A549 (cell line): ENCODE data around the gene PLPPR1. TPM values are rescaled to one million over a fixed set of nuclear protein-coding genes. Genes with fewer than 3 reads are reported as not detected.

Source experiments
- ATAC-seq, 2 experiments: fragments of 200-7000 bp in 1 of 2; fragments of >200 bp in 1 of 2; cut with Nextera tagmentation in 1 of 2; cut with Tn5 transposase in 1 of 2; 3 replicates each; pipeline versions ENCODE4 v1.8.0 to v1.9.1; 2018 to 2020; ENCODE audit warnings: mild to moderate bottlenecking in 1 of 2, moderate library complexity in 1 of 2
- CTCF ChIA-PET: fragments of 300-600 bp; sonication (Branson Sonifier 250); formaldehyde crosslinking; extraction: SDS; loops from one replicate; lab custom pipeline; 2021; ENCODE audit warnings: antibody characterized with exemption, inconsistent platforms; lab: Yijun Ruan, JAX
- POLR2A ChIA-PET: fragments of 350-600 bp; formaldehyde crosslinking; extraction: SDS; loops from one replicate; lab custom pipeline; 2021; ENCODE audit warnings: antibody characterized with exemption, inconsistent platforms; lab: Yijun Ruan, JAX
- DNase-seq, 2 experiments: peaks; one replicate each; pipeline versions ENCODE4 v3.0.0 to v3.0.0-alpha.2; 2011 to 2016; ENCODE audit warnings: low read depth in 1 of 2, low spot score in 1 of 2
- FAIRE-seq: peaks from 2 replicates; lab custom pipeline; 2011; peaks lifted over from hg19 to GRCh38; lab: Jason Lieb, UNC
- H3K27ac ChIP-seq, 2 experiments: fragments of >200 bp; sonication (Bioruptor Twin); formaldehyde crosslinking; 3 replicates each; pipeline ENCODE4 v1.5.1; 2016 to 2017
- H3K4me1 ChIP-seq: fragments of >200 bp; sonication (Bioruptor Twin); formaldehyde crosslinking; 3 replicates; pipeline ENCODE4 v1.6.1; 2016
- H3K4me2 ChIP-seq: fragments of >200 bp; sonication (Bioruptor Twin); formaldehyde crosslinking; 3 replicates; pipeline ENCODE4 v1.6.1; 2016
- H3K4me3 ChIP-seq: fragments of >200 bp; sonication (Bioruptor Twin); formaldehyde crosslinking; 3 replicates; pipeline ENCODE4 v1.5.1; 2016
- H3K9me3 ChIP-seq: fragments of >200 bp; sonication (Bioruptor Twin); formaldehyde crosslinking; 3 replicates; pipeline ENCODE4 v1.6.1; 2016
- BHLHE40 ChIP-seq: IDR thresholded peaks from 2 replicates; pipeline ENCODE4 v1.6.1; 2012; ENCODE audit warnings: low read depth, low read length, inconsistent platforms
- CBX8 ChIP-seq: fragments of 200-600 bp; sonication (generic); IDR thresholded peaks from 2 replicates; pipeline ENCODE4 v1.6.1; 2016
- CHD2 ChIP-seq: fragments of 150-350 bp; IDR thresholded peaks from 2 replicates; pipeline ENCODE4 v1.6.1; 2014; ENCODE audit warnings: low read length; ENCODE audit not compliant: partially characterized antibody
- CHD4 ChIP-seq: fragments of 200-600 bp; sonication (generic); IDR thresholded peaks from 2 replicates; pipeline ENCODE4 v1.6.1; 2016; ENCODE audit warnings: antibody characterized with exemption, mild to moderate bottlenecking, borderline replicate concordance
- EHF ChIP-seq: fragments of 250-450 bp; sonication (Bioruptor Pico); IDR thresholded peaks from 2 replicates; pipeline ENCODE4 v1.5.0; 2020; ENCODE audit warnings: mild to moderate bottlenecking
- EHMT2 ChIP-seq: fragments of 200-600 bp; sonication (generic); IDR thresholded peaks from 2 replicates; pipeline ENCODE4 v1.6.1; 2016; ENCODE audit warnings: antibody characterized with exemption, low read depth, mild to moderate bottlenecking, moderate library complexity
- ELK1 ChIP-seq: fragments of 150-350 bp; IDR thresholded peaks from 2 replicates; pipeline ENCODE4 v1.6.1; 2014; ENCODE audit warnings: low read depth, mild to moderate bottlenecking, low read length
- EP300 ChIP-seq, 2 experiments: fragments of >200 bp; sonication (Bioruptor Twin); formaldehyde crosslinking; IDR thresholded peaks; 2 replicates in 1 of 2; 3 replicates in 1 of 2; pipeline ENCODE4 v1.6.1; 2016 to 2017
- ESRRA ChIP-seq: fragments of 150-350 bp; IDR thresholded peaks from 2 replicates; pipeline ENCODE4 v1.6.1; 2014; ENCODE audit warnings: mild to moderate bottlenecking, low read length, borderline replicate concordance
- HOXB13 ChIP-seq: fragments of 250-450 bp; sonication (Bioruptor Pico); IDR thresholded peaks from 2 replicates; pipeline ENCODE4 v1.5.0; 2020; ENCODE audit warnings: low read depth, mild to moderate bottlenecking, moderate library complexity
- HOXB5 ChIP-seq: fragments of 250-450 bp; sonication (Bioruptor Pico); IDR thresholded peaks from 2 replicates; pipeline ENCODE4 v1.5.0; 2020; ENCODE audit warnings: mild to moderate bottlenecking, moderate library complexity
- JUN ChIP-seq, 2 experiments: fragments of >200 bp; sonication (Bioruptor Twin); formaldehyde crosslinking; IDR thresholded peaks; 2 replicates in 1 of 2; 3 replicates in 1 of 2; pipeline ENCODE4 v1.6.1; 2016 to 2017
- KDM1A ChIP-seq: fragments of 200-600 bp; sonication (generic); IDR thresholded peaks from 2 replicates; pipeline ENCODE4 v1.6.1; 2016; ENCODE audit warnings: low read depth, mild to moderate bottlenecking
- MAFK ChIP-seq: fragments of 450-650 bp; IDR thresholded peaks from 2 replicates; pipeline ENCODE4 v1.6.1; 2014; ENCODE audit not compliant: partially characterized antibody
- MYC ChIP-seq: IDR thresholded peaks from 2 replicates; pipeline ENCODE4 v1.6.1; 2012; ENCODE audit warnings: mild to moderate bottlenecking, inconsistent platforms, low read length, improper control_type of control experiment, borderline replicate concordance
- POLR2A ChIP-seq: IDR thresholded peaks from 2 replicates; pipeline ENCODE4 v1.6.1; 2012; ENCODE audit warnings: mild to moderate bottlenecking, low read length
- RCOR1 ChIP-seq: fragments of 150-350 bp; IDR thresholded peaks from 2 replicates; pipeline ENCODE4 v1.6.1; 2014; ENCODE audit warnings: antibody characterized with exemption, low read length, low read depth
- REST ChIP-seq: fragments of 200-600 bp; sonication (generic); IDR thresholded peaks from 2 replicates; pipeline ENCODE4 v1.6.1; 2016; ENCODE audit warnings: antibody characterized with exemption, mild to moderate bottlenecking, moderate library complexity
- SMC3 ChIP-seq: fragments of >200 bp; sonication (Bioruptor Twin); formaldehyde crosslinking; IDR thresholded peaks from 3 replicates; pipeline ENCODE4 v1.6.1; 2018; ENCODE audit warnings: inconsistent platforms
- TFCP2L1 ChIP-seq: fragments of 250-450 bp; sonication (Bioruptor Pico); IDR thresholded peaks from 2 replicates; pipeline ENCODE4 v1.5.0; 2021; ENCODE audit warnings: mild to moderate bottlenecking
- WGBS: methylation state at CpG from one replicate; pipeline ENCODE4 v1.1.6; 2017; ENCODE audit errors: missing lambda C conversion rate; 5-methylcytosine and 5-hydroxymethylcytosine counted together
- polyA plus RNA-seq, 4 experiments: library from polyadenylated mRNA; depleted of rRNA in 3 of 4; stranded (reverse); fragments of >200 nt; fragmentation: RNase III in 1 of 4; extraction: RNeasy Plus Mini Kit Qiagen cat#74134 plus additional on column Dnase treatment in 1 of 4; gene quantifications; 2 replicates in 3 of 4; 3 replicates in 1 of 4; pipeline ENCODE4 v1.2.3, GENCODE V29; 2011 to 2017
- TF ChIP-seq, protein P1 (sequence below): IDR thresholded peaks from 2 replicates; pipeline ENCODE4 v1.6.1; 2012
- TF ChIP-seq, protein P2 (sequence below): fragments of 250-450 bp; sonication (Bioruptor Pico); IDR thresholded peaks from 2 replicates; pipeline ENCODE4 v1.5.0; 2020; ENCODE audit warnings: low read depth, mild to moderate bottlenecking, moderate library complexity
- TF ChIP-seq, protein P3 (sequence below): fragments of 250-450 bp; sonication (Bioruptor Pico); IDR thresholded peaks from 2 replicates; pipeline ENCODE4 v1.5.0; 2021; ENCODE audit warnings: mild to moderate bottlenecking, moderate library complexity, borderline replicate concordance
- TF ChIP-seq, protein P4 (sequence below): fragments of 450-650 bp; IDR thresholded peaks from 2 replicates; pipeline ENCODE4 v1.6.1; 2014; ENCODE audit warnings: antibody characterized with exemption

PLPPR1 gene
- polyA plus RNA-seq, 2 of the 4 experiments (the other 2 are of a cell fraction) = 0.06 to 1.2 TPM

- no peak for ATAC-seq
- ChIA-PET POLR2A (no interaction called here), CTCF (no interaction called here)
- no peak overlapping the region for H3K4me3 ChIP-seq
- no peak for FAIRE-seq
- H3K4me1 ChIP-seq = no peaks in the 10 kb centered on the region
- 16% methylated on average over 4 of the region's 4 CpGs for WGBS
- no peak overlapping the region for H3K27ac ChIP-seq
- no peak for DNase-seq
- TF ChIP-seq, protein P1, sequence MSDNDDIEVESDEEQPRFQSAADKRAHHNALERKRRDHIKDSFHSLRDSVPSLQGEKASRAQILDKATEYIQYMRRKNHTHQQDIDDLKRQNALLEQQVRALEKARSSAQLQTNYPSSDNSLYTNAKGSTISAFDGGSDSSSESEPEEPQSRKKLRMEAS = no peak
- no peak for TF ChIP-seq EP300 (IDR thresholded peaks at IDR 0.05)
- TF ChIP-seq, all 56 proteins: peak for 0
- Histone ChIP-seq H3K9me3 (no peaks in the 10 kb centered on the region), H3K4me2 (no peak overlapping the region)
These were observed 118.0 kb downstream of the PLPPR1 start for GRCh38 chr9:101146508-101146907.

DNA sequence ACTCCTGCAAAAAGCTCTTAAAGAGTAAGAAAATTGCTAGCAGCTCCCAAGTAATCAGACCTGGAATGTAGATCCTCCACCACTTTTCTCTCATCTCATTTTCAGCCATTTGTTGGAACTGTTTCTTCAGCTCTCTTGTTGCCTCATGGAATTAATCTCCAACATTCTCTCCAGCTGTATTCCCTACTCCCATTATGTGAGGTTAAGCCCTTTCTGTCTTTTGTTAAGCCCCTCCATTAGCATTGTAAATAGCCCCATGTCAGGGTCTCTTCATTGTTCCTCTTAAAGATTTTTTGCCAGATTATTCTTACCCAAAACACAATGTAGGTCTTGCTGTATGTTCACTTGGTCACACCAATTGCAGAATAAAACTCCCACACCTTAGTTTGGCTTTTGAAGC, 119.8 kb downstream of the PLPPR1 start:
- Histone ChIP-seq H3K4me1 (no peaks in the 10 kb centered on the region), H3K9me3 (no peaks in the 10 kb centered on the region), H3K4me2 (no peak overlapping the region), H3K27ac (no peak overlapping the region), H3K4me3 (no peak overlapping the region)
- TF ChIP-seq SMC3 (no peak), CHD2 (no peak), REST (no peak), RCOR1 (no peak), BHLHE40 (no peak), CBX8 (no peak), HOXB13 (CRISPR knock-in tag) (no peak), EHF (CRISPR knock-in tag) (no peak), MYC (no peak), CHD4 (no peak)
- TF ChIP-seq, protein P2, sequence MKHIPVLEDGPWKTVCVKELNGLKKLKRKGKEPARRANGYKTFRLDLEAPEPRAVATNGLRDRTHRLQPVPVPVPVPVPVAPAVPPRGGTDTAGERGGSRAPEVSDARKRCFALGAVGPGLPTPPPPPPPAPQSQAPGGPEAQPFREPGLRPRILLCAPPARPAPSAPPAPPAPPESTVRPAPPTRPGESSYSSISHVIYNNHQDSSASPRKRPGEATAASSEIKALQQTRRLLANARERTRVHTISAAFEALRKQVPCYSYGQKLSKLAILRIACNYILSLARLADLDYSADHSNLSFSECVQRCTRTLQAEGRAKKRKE (CRISPR knock-in tag) = no peak
- POLR2A ChIA-PET = no interaction called here
- ATAC-seq (no peak), FAIRE-seq (no peak), DNase-seq (no peak)
- CTCF ChIA-PET = no interaction called here

DNA sequence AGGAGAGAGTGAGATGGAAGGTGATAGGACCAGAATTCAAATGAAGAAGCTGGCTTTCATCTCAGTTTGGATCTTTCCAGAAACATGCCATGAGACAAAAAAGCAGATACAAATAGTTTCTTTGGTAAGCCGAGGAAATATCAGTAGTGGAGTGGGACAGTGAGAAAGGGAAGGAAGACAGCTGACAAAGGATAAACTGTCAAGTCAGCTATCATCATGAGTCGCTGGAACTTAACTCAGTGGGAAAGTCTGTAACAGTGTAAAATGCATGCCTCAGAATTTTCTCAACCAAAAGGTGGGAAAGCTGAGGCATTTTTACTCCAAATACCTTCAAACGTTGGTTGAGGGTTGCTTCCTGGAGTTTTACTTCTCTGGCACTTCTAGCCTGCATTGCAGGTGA, 129.8 kb downstream of the PLPPR1 start:
- no peak overlapping the region for H3K27ac ChIP-seq
- peak; percentile 61 for TF ChIP-seq MAFK
- no peak for TF ChIP-seq EHMT2
- TF ChIP-seq, all 56 proteins: peak for 1
- no peak overlapping the region for H3K4me3 ChIP-seq
- H3K4me1 ChIP-seq = no peaks in the 10 kb centered on the region
- H3K9me3 ChIP-seq = no peaks in the 10 kb centered on the region
- no peak for FAIRE-seq
- ChIA-PET CTCF (interaction anchor here (1.4 kb wide), 1 partner anchor 56 kb away, joined by 3 read pairs; no protein-coding TSS in a partner anchor), POLR2A (no interaction called here)
- no peak for DNase-seq
- no peak for ATAC-seq
- 10% methylated on average over 3 of the region's 3 CpGs for WGBS
- H3K4me2 ChIP-seq = no peak overlapping the region

- Histone ChIP-seq H3K4me2 (no peak overlapping the region), H3K4me3 (no peak overlapping the region), H3K27ac (no peak overlapping the region), H3K9me3 (no peaks in the 10 kb centered on the region), H3K4me1 (no peaks in the 10 kb centered on the region)
- ATAC-seq = no peak
- no peak for FAIRE-seq
- no peak for DNase-seq
- WGBS = 0% methylated on average over 1 of the region's 1 CpG
- ChIA-PET CTCF (no interaction called here), POLR2A (no interaction called here)
- TF ChIP-seq, protein P3, sequence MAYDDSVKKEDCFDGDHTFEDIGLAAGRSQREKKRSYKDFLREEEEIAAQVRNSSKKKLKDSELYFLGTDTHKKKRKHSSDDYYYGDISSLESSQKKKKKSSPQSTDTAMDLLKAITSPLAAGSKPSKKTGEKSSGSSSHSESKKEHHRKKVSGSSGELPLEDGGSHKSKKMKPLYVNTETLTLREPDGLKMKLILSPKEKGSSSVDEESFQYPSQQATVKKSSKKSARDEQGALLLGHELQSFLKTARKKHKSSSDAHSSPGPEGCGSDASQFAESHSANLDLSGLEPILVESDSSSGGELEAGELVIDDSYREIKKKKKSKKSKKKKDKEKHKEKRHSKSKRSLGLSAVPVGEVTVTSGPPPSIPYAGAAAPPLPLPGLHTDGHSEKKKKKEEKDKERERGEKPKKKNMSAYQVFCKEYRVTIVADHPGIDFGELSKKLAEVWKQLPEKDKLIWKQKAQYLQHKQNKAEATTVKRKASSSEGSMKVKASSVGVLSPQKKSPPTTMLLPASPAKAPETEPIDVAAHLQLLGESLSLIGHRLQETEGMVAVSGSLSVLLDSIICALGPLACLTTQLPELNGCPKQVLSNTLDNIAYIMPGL (CRISPR knock-in tag) = no peak
- TF ChIP-seq, protein P4, sequence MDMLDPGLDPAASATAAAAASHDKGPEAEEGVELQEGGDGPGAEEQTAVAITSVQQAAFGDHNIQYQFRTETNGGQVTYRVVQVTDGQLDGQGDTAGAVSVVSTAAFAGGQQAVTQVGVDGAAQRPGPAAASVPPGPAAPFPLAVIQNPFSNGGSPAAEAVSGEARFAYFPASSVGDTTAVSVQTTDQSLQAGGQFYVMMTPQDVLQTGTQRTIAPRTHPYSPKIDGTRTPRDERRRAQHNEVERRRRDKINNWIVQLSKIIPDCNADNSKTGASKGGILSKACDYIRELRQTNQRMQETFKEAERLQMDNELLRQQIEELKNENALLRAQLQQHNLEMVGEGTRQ = no peak
- TF ChIP-seq BHLHE40 = no peak
- TF ChIP-seq CHD4 = no peak
- no peak for TF ChIP-seq KDM1A
- TF ChIP-seq JUN (IDR thresholded peaks at IDR 0.05) = no peak
- TF ChIP-seq MYC = no peak
- TF ChIP-seq ELK1 = no peak
- no peak for TF ChIP-seq ESRRA
- no peak for TF ChIP-seq HOXB5 (CRISPR knock-in tag)
- TF ChIP-seq POLR2A = no peak
- TF ChIP-seq TFCP2L1 (CRISPR knock-in tag) = no peak
These were observed 133.7 kb downstream of the PLPPR1 start for GRCh38 chr9:101162231-101162630.
